ENCODE measurements around the gene EREG. TPM values are rescaled to one million over a fixed set of nuclear protein-coding genes. Genes with fewer than 3 reads are reported as not detected.
A peak's percentile ranks its signal among the peaks of the same experiment; 100 is the strongest.

Gene EREG
- total and polyA plus RNA-seq, 9 of the 15 experiments (the other 6 are each of a cell fraction or from before 2014, with no cell fraction given) = 0.97 to 7.3 (median 2.5) TPM

- FAIRE-seq (no peak), ATAC-seq (no peak), DNase-seq (ENCODE audit: extremely low read depth in 1 of 4, low spot score in 3 of 4) (no peak)
- ChIA-PET POLR2A (no interaction called here), CTCF (ENCODE audit: low intra/inter-chr PET ratio) (no interaction called here)
- Histone ChIP-seq H4K20me1 (replicated peaks; ENCODE audit: control insufficient read depth, insufficient read depth, low read length) (no peaks in the 10 kb centered on the region), H3K36me3 (ENCODE audit: control insufficient read depth, insufficient read depth, low read length) (peaks cover 30% of the 10 kb centered on the region; the same call in 2 of the 3 replicates), H3K9me1 (ENCODE audit: control insufficient read depth, insufficient read depth, low read length) (no peaks in the 10 kb centered on the region), H3K4me3 (no peak overlapping the region), H3K27me3 (ENCODE audit: control insufficient read depth in 2 of 2, insufficient read depth in 2 of 2, low read length in 2 of 2) (no peaks in the 10 kb centered on the region), H2AFZ (ENCODE audit: low read depth, low read length) (no peak overlapping the region), H3K9ac (ENCODE audit: insufficient read depth in 1 of 2, low read depth in 2 of 2, low read length in 2 of 2) (no peak overlapping the region), H3K4me2 (ENCODE audit: insufficient read depth, low read length) (no peak overlapping the region), H3K9me3 (replicated peaks; ENCODE audit: control insufficient read depth, insufficient read depth, low read depth, low read length) (no peaks in the 10 kb centered on the region), H3K4me1 (replicated peaks in 1 of 2; ENCODE audit: control insufficient read depth in 2 of 2, insufficient read depth in 2 of 2, low read length in 2 of 2) (no peaks in the 10 kb centered on the region; a peak in 1 of 5 replicates), H3K27ac (ENCODE audit: extremely low read depth, low read depth, low read length) (no peak overlapping the region), H3K79me2 (ENCODE audit: control insufficient read depth, insufficient read depth, low read length) (peaks cover 95% of the 10 kb centered on the region)
- WGBS (ENCODE audit: insufficient coverage, low coverage, missing lambda C conversion rate) = 79% methylated on average over 5 of the region's 5 CpGs
- TF ChIP-seq TCF3 (CRISPR knock-in tag; IDR thresholded peaks at IDR 0.05) (0 out of 2 replicates have a peak, but pooled peaks have one; percentile 23), ZNF696 (CRISPR knock-in tag; conservative IDR thresholded peaks at IDR 0.05) (no peak), NBN (IDR thresholded peaks at IDR 0.05; ENCODE audit: low read depth) (no peak)
- in situ Hi-C loops (cut with MboI) = loop anchor here (10.0 kb wide), 1 partner anchor 219 kb away; no protein-coding TSS in a partner anchor
- BruUV-seq (replicated peaks) = no TSS peak
- intact Hi-C loops (cut with micrococcal nuclease) = no loop called here
Observed at GRCh38 chr4:74315376-74315775, 49.6 kb upstream of the EREG start.

- H3K9me1 ChIP-seq (ENCODE audit: control insufficient read depth, insufficient read depth, low read length) = no peaks in the 10 kb centered on the region
- 27% methylated on average over 2 of the region's 2 CpGs for WGBS (ENCODE audit: insufficient coverage, low coverage, missing lambda C conversion rate)
- ChIA-PET POLR2A (no interaction called here), CTCF (ENCODE audit: low intra/inter-chr PET ratio) (no interaction called here)
- in situ Hi-C loops (cut with MboI) (loop anchor here (10.0 kb wide), 1 partner anchor 218 kb away; no protein-coding TSS in a partner anchor), intact Hi-C loops (cut with micrococcal nuclease) (no loop called here)
- peaks cover 27% of the 10 kb centered on the region; the same call in 2 of the 3 replicates for H3K36me3 ChIP-seq (ENCODE audit: control insufficient read depth, insufficient read depth, low read length)
- H2AFZ ChIP-seq (ENCODE audit: low read depth, low read length) = no peak overlapping the region
- H3K4me1 ChIP-seq (replicated peaks in 1 of 2; ENCODE audit: control insufficient read depth in 2 of 2, insufficient read depth in 2 of 2, low read length in 2 of 2) = peaks cover under 1 to 5% of the 10 kb centered on the region in 2 experiments; a peak in 4 of 5 replicates
- H3K4me3 ChIP-seq = no peak overlapping the region
- no peaks in the 10 kb centered on the region for H4K20me1 ChIP-seq (replicated peaks; ENCODE audit: control insufficient read depth, insufficient read depth, low read length)
- no peak for DNase-seq (ENCODE audit: extremely low read depth in 1 of 4, low spot score in 3 of 4)
- H3K9me3 ChIP-seq (replicated peaks; ENCODE audit: control insufficient read depth, insufficient read depth, low read depth, low read length) = no peaks in the 10 kb centered on the region
- no TSS peak for BruUV-seq (replicated peaks)
- H3K79me2 ChIP-seq (ENCODE audit: control insufficient read depth, insufficient read depth, low read length) = peaks cover 95% of the 10 kb centered on the region
- H3K27ac ChIP-seq (ENCODE audit: extremely low read depth, low read depth, low read length) = no peak overlapping the region
- FAIRE-seq = no peak
- H3K27me3 ChIP-seq (ENCODE audit: control insufficient read depth in 2 of 2, insufficient read depth in 2 of 2, low read length in 2 of 2) = no peaks in the 10 kb centered on the region
- ATAC-seq = peak; percentile 65
- no peak overlapping the region for H3K9ac ChIP-seq (ENCODE audit: insufficient read depth in 1 of 2, low read depth in 2 of 2, low read length in 2 of 2)
- H3K4me2 ChIP-seq (ENCODE audit: insufficient read depth, low read length) = no peak overlapping the region
- TF ChIP-seq CEBPG (CRISPR knock-in tag; IDR thresholded peaks at IDR 0.05) = peak; percentile 66
- peak in 1 of 2 experiments; percentile 74; a peak in 2 of 4 replicates for TF ChIP-seq CEBPG (tag; conservative IDR thresholded peaks at IDR 0.05 in 1 of 2, IDR thresholded peaks at IDR 0.05 in 1 of 2)
- TF ChIP-seq HMGN3 (IDR thresholded peaks at IDR 0.05; ENCODE audit: borderline replicate concordance, extremely low read depth, insufficient read length, low read depth, low read length) = no peak
- peak; percentile 39; the same call in 1 of the 2 replicates for TF ChIP-seq ATF7 (IDR thresholded peaks at IDR 0.05)
- TF ChIP-seq SETDB1 (IDR thresholded peaks at IDR 0.05; ENCODE audit: low read length) = no peak
- no peak for TF ChIP-seq LEF1 (IDR thresholded peaks at IDR 0.05)
- TF ChIP-seq MAFG (tag; conservative IDR thresholded peaks at IDR 0.05) = peak; percentile 46; the same call in 1 of the 2 replicates
- TF ChIP-seq, protein P1, sequence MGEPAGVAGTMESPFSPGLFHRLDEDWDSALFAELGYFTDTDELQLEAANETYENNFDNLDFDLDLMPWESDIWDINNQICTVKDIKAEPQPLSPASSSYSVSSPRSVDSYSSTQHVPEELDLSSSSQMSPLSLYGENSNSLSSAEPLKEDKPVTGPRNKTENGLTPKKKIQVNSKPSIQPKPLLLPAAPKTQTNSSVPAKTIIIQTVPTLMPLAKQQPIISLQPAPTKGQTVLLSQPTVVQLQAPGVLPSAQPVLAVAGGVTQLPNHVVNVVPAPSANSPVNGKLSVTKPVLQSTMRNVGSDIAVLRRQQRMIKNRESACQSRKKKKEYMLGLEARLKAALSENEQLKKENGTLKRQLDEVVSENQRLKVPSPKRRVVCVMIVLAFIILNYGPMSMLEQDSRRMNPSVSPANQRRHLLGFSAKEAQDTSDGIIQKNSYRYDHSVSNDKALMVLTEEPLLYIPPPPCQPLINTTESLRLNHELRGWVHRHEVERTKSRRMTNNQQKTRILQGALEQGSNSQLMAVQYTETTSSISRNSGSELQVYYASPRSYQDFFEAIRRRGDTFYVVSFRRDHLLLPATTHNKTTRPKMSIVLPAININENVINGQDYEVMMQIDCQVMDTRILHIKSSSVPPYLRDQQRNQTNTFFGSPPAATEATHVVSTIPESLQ (CRISPR knock-in tag; IDR thresholded peaks at IDR 0.05) = no peak
- TF ChIP-seq RBM17 (IDR thresholded peaks at IDR 0.05; ENCODE audit: borderline replicate concordance, low read depth, low read length) = no peak
- peak; percentile 72; the same call in 1 of the 2 replicates for TF ChIP-seq C11orf30 (IDR thresholded peaks at IDR 0.05; ENCODE audit: low read depth)
- TF ChIP-seq SRSF9 (IDR thresholded peaks at IDR 0.05; ENCODE audit: borderline replicate concordance, low read depth, low read length) = no peak
- no peak for TF ChIP-seq E2F3 (CRISPR knock-in tag; IDR thresholded peaks at IDR 0.05)
- peak; percentile 55; the same call in 1 of the 2 replicates for TF ChIP-seq ZNF316 (IDR thresholded peaks at IDR 0.05)
- no peak for TF ChIP-seq ERF (CRISPR knock-in tag; IDR thresholded peaks at IDR 0.05)
Observed at GRCh38 chr4:74316397-74316796, 48.5 kb upstream of the EREG start.

All from K562 (cell line).